Heart left ventricle (tissue), 16 donors: ENCODE measurements around the gene GP5. TPM values are rescaled to one million over a fixed set of nuclear protein-coding genes. Genes with fewer than 3 reads are reported as not detected.
A peak's percentile ranks its signal among the peaks of the same experiment; 100 is the strongest.

Experiments
- ATAC-seq, 4 donors: fragments of 200-7000 bp; cut with Tn5 transposase; one replicate each; pipeline ENCODE4 v1.9.1; 2020 to 2022; ENCODE audit warnings: moderate library complexity in 4 of 4, mild to moderate bottlenecking in 3 of 4, moderate number of reproducible peaks in 1 of 4
- DNase-seq, 5 donors: peaks; one replicate each; pipeline ENCODE4 v3.0.0-alpha.2; 2020
- H3K27ac ChIP-seq, 12 donors: fragments of 200-600 bp; sonication (generic) in 4 of 12; one replicate each; pipeline versions ENCODE4 v1.5.0 to v1.8.0; 2016 to 2022; ENCODE audit warnings: mild to moderate bottlenecking in 2 of 12
- H3K27me3 ChIP-seq, 9 donors: fragments of 200-600 bp; sonication (generic) in 2 of 9; one replicate each; pipeline versions ENCODE4 v1.5.1 to v1.8.0; 2016 to 2022; ENCODE audit warnings: mild to moderate bottlenecking in 3 of 9
- H3K36me3 ChIP-seq, 9 donors: fragments of 200-600 bp; sonication (generic) in 2 of 9; one replicate each; pipeline versions ENCODE4 v1.5.0 to v1.8.0; 2018 to 2022; ENCODE audit warnings: mild to moderate bottlenecking in 2 of 9
- H3K4me1 ChIP-seq, 12 donors: fragments of 200-600 bp; sonication (generic) in 4 of 12; one replicate each; pipeline versions ENCODE4 v1.5.0 to v1.8.0; 2016 to 2022; ENCODE audit warnings: mild to moderate bottlenecking in 3 of 12
- H3K4me3 ChIP-seq, 12 donors: fragments of 200-600 bp; sonication (generic) in 4 of 12; one replicate each; pipeline versions ENCODE4 v1.5.0 to v1.8.0; 2017 to 2022; ENCODE audit warnings: mild to moderate bottlenecking in 9 of 12, moderate library complexity in 4 of 12
- H3K9me3 ChIP-seq, 12 donors: fragments of 200-600 bp; sonication (generic) in 4 of 12; one replicate each; pipeline versions ENCODE4 v1.5.0 to v1.8.0; 2016 to 2022; ENCODE audit warnings: mild to moderate bottlenecking in 1 of 12
- CTCF ChIP-seq, 12 donors: fragments of 200-600 bp; sonication (generic) in 4 of 12; IDR thresholded peaks; one replicate each; pipeline versions ENCODE4 v1.5.0 to v1.8.0; 2018 to 2022; ENCODE audit warnings: antibody characterized with exemption in 12 of 12, mild to moderate bottlenecking in 5 of 12
- POLR2A ChIP-seq, 2 donors: fragments of 450-650 bp; IDR thresholded peaks; one replicate each; pipeline ENCODE4 v1.6.1; 2017; ENCODE audit warnings: antibody characterized with exemption in 2 of 2, mild to moderate bottlenecking in 2 of 2, moderate library complexity in 2 of 2
- WGBS, 4 donors: extraction: QIAGEN DNeasy Blood & Tissue Kit in 2 of 4; methylation state at CpG; one replicate each; pipeline versions ENCODE4 v1.1.5 to v1.1.7; 2013 to 2018; 5-methylcytosine and 5-hydroxymethylcytosine counted together
- intact Hi-C, 10 donors: fragments of 100-400 bp; cut with DNase I; formaldehyde crosslinking; loops; one replicate each; pipeline versions ENCODE4 v1.11.1 to v1.14.2; 2022
- polyA plus RNA-seq, 2 donors: library from polyadenylated mRNA; stranded (reverse); fragments of 200-250 nt; gene quantifications; one replicate each; pipeline ENCODE4 v1.2.3, GENCODE V29; 2013
- total RNA-seq, 9 donors: library from RNA; depleted of rRNA in 2 of 9; stranded (reverse); fragments of >200 nt in 2 of 9; fragmentation: NEBNext Ultra II Directional in 3 of 9; extraction: Animal tissue kit (Norgen Biotek cat#: 25700) in 3 of 9; gene quantifications; one replicate each; pipeline versions ENCODE4 v1.1.0 to v1.2.4, GENCODE V29; 2016 to 2023
- donor health status: ischemic (EF 13 %, LVEDD 7.1; RV severe dilation, severe dysfunction).
- donor health status: healthy with polysubstance abuse.
- donor health status: DM: no; HTN: yes; CAD: no.
- donor health status: DM: no; HTN: no; CAD: no.
- donor health status: ischemic (EF 25% LVEDD 6.9; RV normal size, moderate dysfunction).
- donor health status: ischemic (EF 25% LVEDD 5.7; RV mildly dilated, moderate dysfunction).
- donor health status: healthy.
- donor health status: DM: yes; HTN: yes; CAD: no.
- donor health status: ischemic (EF 35%, LVEDD 5.7; RV mildly dilated, moderate dysfunction).
- donor health status: nonischemic (EF 11% LVEDD 7.7; RV severe dilation, severe dysfunction).
- donor health status: DM: yes; HTN: yes; CAD: no.
- donor health status: PGD.
- donor health status: ischemic (EF 29% LVEDD 5.4; RV normal size, mild dysfunction).
- donor health status: nonischemic (EF 23%, LVEDD 6.1; RV moderate dilation, normal function).

Gene GP5
- total and polyA plus RNA-seq, 11 donors, result 0.04 to 0.12 (median 0.09) TPM; not detected in 7

GRCh38 chr3:194424373-194424772, 25.3 kb upstream of the GP5 start:
- H3K36me3 ChIP-seq, result peaks cover 6 to 96% (median 76%) of the 10 kb centered on the region in 9 donors
- TF ChIP-seq CTCF (IDR thresholded peaks at IDR 0.05), result no peak
- TF ChIP-seq POLR2A (IDR thresholded peaks at IDR 0.05), result no peak
- no peaks in the 10 kb centered on the region for H3K27me3 ChIP-seq
- WGBS, 4 donors, result 86 to 95% (median 91%) methylated on average over 1 of the region's 1 CpG
- DNase-seq, result no peak
- intact Hi-C loops, result no loop called here
- H3K4me3 ChIP-seq, result no peak overlapping the region
- peaks cover 0 to 18% (median 0%) of the 10 kb centered on the region in 12 donors for H3K4me1 ChIP-seq
- no peak for ATAC-seq
- H3K9me3 ChIP-seq, result no peaks in the 10 kb centered on the region
- H3K27ac ChIP-seq, result no peak overlapping the region

GRCh38 chr3:194423317-194423716, 24.3 kb upstream of the GP5 start:
- ATAC-seq, result peak; percentile 59 to 79 (median 73)
- peak in 1 of 5 donors; percentile 17 for DNase-seq
- 49 to 59% (median 54%) methylated on average over 3 of the region's 3 CpGs for WGBS, 4 donors

GRCh38 chr3:194422188-194422587, 23.1 kb upstream of the GP5 start:
- Histone ChIP-seq H3K9me3 (no peaks in the 10 kb centered on the region), H3K27me3 (no peaks in the 10 kb centered on the region), H3K36me3 (peaks cover 2 to 88% (median 68%) of the 10 kb centered on the region in 9 donors), H3K4me3 (no peak overlapping the region), H3K27ac (no peak overlapping the region), H3K4me1 (peaks cover 0 to 18% (median 0%) of the 10 kb centered on the region in 12 donors)
- intact Hi-C loops, result no loop called here
- no peak for ATAC-seq
- TF ChIP-seq POLR2A (IDR thresholded peaks at IDR 0.05) (no peak), CTCF (IDR thresholded peaks at IDR 0.05) (no peak)
- no peak for DNase-seq

More at GRCh38 chr3:194423317-194423716, 24.3 kb upstream of the GP5 start:
- Histone ChIP-seq H3K27me3 (no peaks in the 10 kb centered on the region), H3K27ac (no peak overlapping the region), H3K4me3 (no peak overlapping the region), H3K4me1 (peaks cover 0 to 18% (median 0%) of the 10 kb centered on the region in 12 donors), H3K9me3 (no peaks in the 10 kb centered on the region), H3K36me3 (peaks cover 2 to 96% (median 76%) of the 10 kb centered on the region in 9 donors)
- TF ChIP-seq POLR2A (IDR thresholded peaks at IDR 0.05) (no peak), CTCF (IDR thresholded peaks at IDR 0.05) (no peak)
- intact Hi-C loops, result no loop called here

GRCh38 chr3:194418671-194419070, 19.6 kb upstream of the GP5 start:
- intact Hi-C loops, result no loop called here
- peaks cover 2 to 83% (median 59%) of the 10 kb centered on the region in 9 donors for H3K36me3 ChIP-seq
- no peak for TF ChIP-seq CTCF (IDR thresholded peaks at IDR 0.05)
- no peak for TF ChIP-seq POLR2A (IDR thresholded peaks at IDR 0.05)

More at GRCh38 chr3:194418671-194419070, 19.6 kb upstream of the GP5 start:
- ATAC-seq (no peak), DNase-seq (no peak)
- H3K27ac ChIP-seq, result no peak overlapping the region
- WGBS, 4 donors, result 90 to 95% (median 95%) methylated on average over 2 of the region's 2 CpGs
- peaks cover 0 to 19% (median 0%) of the 10 kb centered on the region in 12 donors for H3K4me1 ChIP-seq
- no peak overlapping the region for H3K4me3 ChIP-seq
- H3K27me3 ChIP-seq, result no peaks in the 10 kb centered on the region
- H3K9me3 ChIP-seq, result no peaks in the 10 kb centered on the region
